HFF-Myc (cell line): Measurements from ENCODE around the gene SNX27.
"Not testable (repeated sequence)": the region's sequence is repeated elsewhere in the genome, so short reads cannot be mapped to it uniquely, and the experiment has no call there.

ENCODE experiments used
- DNase-seq: peaks from one replicate; pipeline ENCODE4 v3.0.0-alpha.2; 2011; ENCODE audit warnings: low read depth; ENCODE audit errors: extremely low read depth
- H3K4me3 ChIP-seq: replicated peaks from 2 replicates; pipeline ENCODE4 v1.5.1; 2011; ENCODE audit warnings: low read depth, mild to moderate bottlenecking, control low read depth, low read length
- CTCF ChIP-seq: IDR thresholded peaks from 2 replicates; pipeline ENCODE4 v1.5.1; 2012; ENCODE audit warnings: mild to moderate bottlenecking, low read depth, low read length, control low read depth; ENCODE audit errors: missing control alignments

SNX27 gene

GRCh38 chr1:151721788-151722510 lies 110.1 kb downstream of the SNX27 start:
- no peak for TF ChIP-seq CTCF
- peak overlapping the region; percentile 40 for H3K4me3 ChIP-seq
- no peak for DNase-seq

- TF ChIP-seq CTCF: no peak
Measured at GRCh38 chr1:151723726-151724370, 112.0 kb downstream of the SNX27 start.

GRCh38 chr1:151728151-151729054 lies 116.6 kb downstream of the SNX27 start:
- H3K4me3 ChIP-seq: no peak overlapping the region
- TF ChIP-seq CTCF: no peak
- DNase-seq: no peak

More at GRCh38 chr1:151723726-151724370, 112.0 kb downstream of the SNX27 start:
- H3K4me3 ChIP-seq: no peak overlapping the region
- DNase-seq: no peak

- no peak overlapping the region for H3K4me3 ChIP-seq
- no peak for TF ChIP-seq CTCF
- DNase-seq: no peak
Measured at GRCh38 chr1:151729157-151729965, 117.5 kb downstream of the SNX27 start.

DNA sequence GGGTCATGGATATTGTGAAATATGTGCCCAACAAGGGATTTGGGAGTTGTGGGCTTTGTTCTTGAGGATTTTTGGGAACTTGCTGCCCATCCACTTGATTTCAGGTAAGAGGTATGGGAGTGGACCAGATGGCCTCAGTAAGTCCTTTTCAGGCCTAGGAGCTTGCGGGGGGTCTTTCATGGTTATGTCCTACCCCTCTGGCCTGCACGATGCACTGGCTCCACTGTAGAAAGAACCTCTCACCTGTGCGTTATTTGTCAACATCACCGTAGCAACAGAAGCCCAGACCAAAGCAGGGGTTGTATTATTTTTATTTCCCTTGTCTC lies 118.1 kb downstream of the SNX27 start:
- H3K4me3 ChIP-seq: no peak overlapping the region
- TF ChIP-seq CTCF: no peak
- no peak for DNase-seq

- no peak for DNase-seq
- TF ChIP-seq CTCF: no peak
- H3K4me3 ChIP-seq: no peak overlapping the region
Measured at GRCh38 chr1:151733126-151733525, 121.3 kb downstream of the SNX27 start.

- not testable (repeated sequence) for DNase-seq, H3K4me3 ChIP-seq
Measured at GRCh38 chr1:151733995-151734394, 122.1 kb downstream of the SNX27 start.
